Uterus (tissue), 2 donors: ENCODE measurements around the gene PPM1D.

Experiments
- CTCF ChIP-seq, 4 experiments: fragments of 200-600 bp in 2 of 4; fragments of 450-650 bp in 2 of 4; sonication (generic) in 2 of 4; IDR thresholded peaks; one replicate each; pipeline ENCODE4 v1.5.1; 2016 to 2019; ENCODE audit warnings: antibody characterized with exemption in 4 of 4, mild to moderate bottlenecking in 2 of 4, moderate library complexity in 1 of 4
- POLR2A ChIP-seq, 2 donors: fragments of 450-650 bp; IDR thresholded peaks; one replicate each; pipeline ENCODE4 v1.6.1; 2016; ENCODE audit warnings: antibody characterized with exemption in 2 of 2, mild to moderate bottlenecking in 1 of 2, moderate library complexity in 1 of 2

DNA sequence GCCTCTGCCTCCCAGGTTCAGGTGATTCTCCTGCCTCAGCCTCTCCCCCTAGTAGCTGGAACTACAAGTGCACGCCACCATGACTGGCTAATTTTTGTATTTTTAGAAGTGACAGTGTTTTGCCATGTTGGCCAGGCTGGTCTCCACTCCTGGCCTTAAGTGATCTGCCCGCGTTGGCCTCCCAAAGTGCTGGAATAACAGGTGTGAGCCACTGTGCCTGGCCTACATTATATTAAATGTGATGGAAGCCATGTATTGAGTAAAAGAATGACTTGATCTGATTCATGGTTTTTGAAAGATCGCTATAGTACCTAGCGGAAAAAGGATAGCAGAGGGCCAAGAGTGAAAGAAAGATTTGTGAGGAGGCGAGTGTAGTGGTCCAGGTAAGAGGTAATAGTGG is 2.7 kb upstream of the PPM1D start:
- TF ChIP-seq CTCF (IDR thresholded peaks at IDR 0.05), result no peak
- TF ChIP-seq POLR2A (IDR thresholded peaks at IDR 0.05), result no peak
